GM21447 (cell line): Measurements from ENCODE around the gene KATNA1.
A peak's percentile ranks its signal among the peaks of the same experiment; 100 is the strongest.

Experiments used
- ATAC-seq: cut with Tn5 transposase; IDR thresholded peaks from one replicate; pipeline ENCODE4 v1.9.1; 2021; ENCODE audit not compliant: unreplicated experiment

KATNA1 gene

DNA sequence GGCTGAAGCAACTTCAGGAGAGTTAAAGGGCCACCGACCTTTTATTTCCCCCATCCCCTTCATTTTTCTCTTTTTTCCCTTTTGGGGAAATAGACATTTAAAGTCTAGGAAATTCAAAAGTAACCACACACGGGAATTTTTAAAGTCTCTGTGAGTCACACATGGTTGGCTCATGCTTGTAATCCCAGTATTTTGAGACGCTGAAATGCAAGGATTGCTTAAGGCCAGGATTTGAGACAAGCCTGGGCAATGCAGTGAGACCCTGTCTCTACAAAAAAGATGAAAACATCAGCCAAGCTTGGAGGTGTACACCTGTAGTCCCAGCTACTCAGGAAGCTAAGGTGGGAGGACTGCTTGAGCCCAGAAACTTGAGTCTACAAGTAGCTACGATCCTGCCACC lies 34.2 kb downstream of the KATNA1 start:
- ATAC-seq, result no peak

DNA sequence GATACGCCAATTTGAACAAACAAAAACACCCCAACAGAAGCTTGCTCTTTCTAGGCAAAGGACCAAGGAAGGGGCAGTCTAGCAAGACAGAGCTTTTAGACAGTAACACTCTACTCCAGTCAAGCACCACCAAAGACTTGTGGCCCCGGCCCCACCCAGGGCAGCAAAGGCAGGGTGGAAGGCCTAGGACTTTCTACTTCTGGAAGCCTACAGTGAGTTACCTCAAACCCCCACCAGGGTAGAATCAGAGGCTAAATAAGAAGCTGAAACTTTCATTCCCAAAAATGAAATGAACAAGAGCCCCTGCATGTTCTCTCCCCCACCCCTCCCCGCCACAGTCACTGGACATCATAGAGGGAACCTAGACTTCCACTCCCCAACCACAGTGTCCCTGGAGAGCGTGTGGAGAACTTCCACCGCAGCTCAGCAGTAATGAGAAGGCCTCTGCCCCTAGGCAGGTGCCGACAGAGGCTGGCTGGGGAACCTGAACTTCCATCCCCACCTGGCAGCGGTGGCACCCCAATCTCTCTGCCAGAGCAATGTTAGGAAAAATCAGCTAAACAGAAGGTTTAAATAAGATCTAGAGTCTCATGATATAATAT lies 40.0 kb downstream of the KATNA1 start:
- no peak for ATAC-seq

GRCh38 chr6:149600508-149600907 lies 48.0 kb downstream of the KATNA1 start:
- ATAC-seq, result no peak

GRCh38 chr6:149593408-149593807 lies 55.1 kb downstream of the KATNA1 start:
- no peak for ATAC-seq

- ATAC-seq, result no peak
Observed at GRCh38 chr6:149592983-149593382, 55.5 kb downstream of the KATNA1 start.

- ATAC-seq, result no peak
Observed at GRCh38 chr6:149586149-149586548, 62.4 kb downstream of the KATNA1 start.

- no peak for ATAC-seq
Observed at GRCh38 chr6:149581349-149581748, 67.2 kb downstream of the KATNA1 start.

GRCh38 chr6:149580880-149581279 lies 67.6 kb downstream of the KATNA1 start:
- ATAC-seq, result no peak

DNA sequence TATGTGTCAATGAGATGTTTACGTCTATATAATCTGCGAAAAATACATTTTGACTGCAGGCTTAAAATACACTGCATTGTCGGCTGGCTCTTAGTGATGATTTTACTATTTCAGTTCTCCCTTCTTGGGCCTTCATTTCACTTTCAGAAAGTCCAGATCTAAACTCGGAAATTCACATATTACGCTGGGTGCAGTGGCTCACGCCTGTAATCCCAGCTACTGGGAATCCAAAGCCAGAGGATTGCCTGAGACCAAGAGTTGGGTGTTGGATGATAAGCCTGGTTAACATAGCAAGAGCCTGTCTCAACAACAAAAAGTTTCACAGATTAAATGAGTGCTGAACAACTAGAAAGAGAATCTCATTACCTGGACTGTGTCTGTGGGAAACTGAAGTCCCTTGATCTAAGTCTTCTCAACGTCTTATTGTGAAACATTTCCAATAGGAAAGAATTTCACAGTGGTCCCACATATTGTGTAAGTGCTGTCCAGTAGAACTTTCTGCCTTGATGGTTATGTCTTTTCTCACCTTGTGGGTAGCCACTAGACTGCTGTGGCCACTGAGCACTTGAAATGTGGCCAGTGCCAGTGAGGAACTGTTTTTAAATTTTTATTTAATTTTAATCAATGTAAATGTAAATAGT lies 80.4 kb downstream of the KATNA1 start:
- no peak for ATAC-seq

- no peak for ATAC-seq
Observed at GRCh38 chr6:149567194-149567586, 81.3 kb downstream of the KATNA1 start.

- peak; percentile 23 for ATAC-seq
Observed at GRCh38 chr6:149566410-149567193, 81.9 kb downstream of the KATNA1 start.

DNA sequence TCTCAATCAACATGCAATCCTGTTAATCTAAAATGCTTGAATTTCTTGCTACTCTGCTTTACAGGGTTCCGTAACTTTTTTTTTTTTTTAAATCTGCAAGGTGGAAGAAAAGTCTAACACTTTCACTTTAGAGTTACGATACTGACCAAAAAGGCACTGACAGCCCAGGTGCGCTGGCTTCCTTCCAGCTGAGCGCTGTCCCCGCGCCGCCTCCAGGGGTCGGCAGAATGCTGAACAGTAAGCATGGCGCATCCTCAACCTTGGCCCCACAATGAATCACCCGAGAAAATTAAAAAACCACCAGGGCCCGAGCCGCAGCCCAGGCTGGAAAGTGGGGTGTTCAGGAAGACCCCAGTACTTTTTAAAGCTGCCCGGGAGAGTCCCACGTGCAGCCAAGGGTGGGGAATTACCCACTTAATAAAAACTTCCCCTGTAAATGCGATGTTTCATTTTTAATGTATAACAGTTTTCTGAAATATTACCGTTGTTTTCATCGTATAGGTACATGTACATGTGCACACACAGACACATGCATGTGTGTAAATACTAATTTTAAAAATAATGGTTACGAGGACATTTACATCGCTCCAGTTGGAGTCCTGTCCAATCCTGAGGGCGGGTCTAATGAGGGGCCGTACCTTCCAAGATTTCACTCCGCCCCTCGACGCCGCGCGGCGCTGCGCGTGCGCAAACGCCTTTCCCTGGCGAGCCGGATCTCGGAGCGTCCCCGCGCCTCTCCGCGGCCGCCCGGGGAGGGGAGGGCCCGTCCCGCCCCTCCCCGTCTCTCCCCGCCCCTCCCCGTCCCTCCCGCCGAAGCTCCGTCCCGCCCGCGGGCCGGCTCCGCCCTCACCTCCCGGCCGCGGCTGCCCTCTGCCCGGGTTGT lies 82.7 kb downstream of the KATNA1 start, which contains the start of gene GINM1:
TSS of gene GINM1 (plus strand) at position 849 of the 883 bp plus-strand sequence. CDS start 40 bp downstream, outside the sequence.
- ATAC-seq, result peak; percentile 72

DNA sequence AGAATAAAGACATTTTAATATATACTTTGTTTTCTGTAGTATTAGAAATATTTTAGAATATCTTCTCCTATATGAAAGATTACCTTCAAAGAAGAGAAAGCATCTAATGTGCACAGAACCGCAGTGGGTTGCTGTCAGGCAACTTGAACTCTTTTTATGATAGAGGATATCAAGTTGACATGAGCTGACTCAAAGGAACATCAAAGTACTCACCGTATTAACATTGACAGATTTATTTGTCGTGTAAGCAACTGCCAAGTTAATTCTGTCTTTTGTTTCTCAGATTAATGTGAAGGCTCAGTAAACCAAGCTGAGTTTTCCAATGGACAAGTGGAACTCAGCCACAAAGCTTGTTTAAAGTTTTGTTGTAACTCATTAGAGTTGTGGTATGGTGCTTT lies 84.6 kb downstream of the KATNA1 start:
- ATAC-seq, result no peak

- ATAC-seq, result no peak
Observed at GRCh38 chr6:149563203-149563927, 85.1 kb downstream of the KATNA1 start.

DNA sequence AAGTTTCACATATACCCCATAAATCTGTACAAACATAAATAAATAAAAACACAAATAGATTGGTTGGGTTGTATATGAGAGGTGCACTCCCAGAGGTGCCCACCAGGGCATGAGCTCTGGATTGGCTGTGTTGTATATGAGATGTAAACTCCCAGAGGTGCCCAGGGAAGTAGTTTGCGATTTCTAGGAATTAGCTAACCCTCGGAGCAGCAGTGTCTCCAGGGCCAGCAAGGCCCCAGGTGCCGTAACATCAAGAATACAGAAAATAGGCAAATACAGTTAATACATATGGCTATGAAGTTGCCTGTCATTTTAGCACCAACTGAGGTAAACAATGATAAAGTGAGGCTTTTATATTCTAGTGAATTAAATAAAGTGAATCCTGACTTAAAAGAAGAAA lies 87.8 kb downstream of the KATNA1 start:
- ATAC-seq, result no peak

- ATAC-seq, result no peak
Observed at GRCh38 chr6:149559389-149559788, 89.1 kb downstream of the KATNA1 start.

- no peak for ATAC-seq
Observed at GRCh38 chr6:149558029-149558428, 90.5 kb downstream of the KATNA1 start.

DNA sequence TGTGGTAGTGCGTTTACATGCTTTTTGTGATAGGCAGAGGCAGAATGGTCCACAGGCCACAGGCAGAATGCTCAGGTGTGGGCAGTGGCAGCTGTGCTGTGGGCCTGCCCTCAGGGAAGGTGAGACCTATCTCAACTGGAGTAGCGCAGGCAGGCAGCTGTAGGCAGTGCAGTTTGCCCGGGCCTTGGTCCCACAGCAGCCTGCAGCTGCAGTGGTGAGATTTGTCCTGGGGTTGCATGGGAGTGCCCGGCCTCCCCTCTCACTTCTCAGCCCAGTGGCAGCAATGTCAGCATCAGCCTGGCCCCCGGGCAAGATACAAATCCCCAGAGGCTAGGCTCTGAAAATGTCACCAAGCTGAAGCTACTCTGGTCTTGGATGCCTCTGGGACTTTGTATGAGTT lies 96.6 kb downstream of the KATNA1 start:
- no peak for ATAC-seq

DNA sequence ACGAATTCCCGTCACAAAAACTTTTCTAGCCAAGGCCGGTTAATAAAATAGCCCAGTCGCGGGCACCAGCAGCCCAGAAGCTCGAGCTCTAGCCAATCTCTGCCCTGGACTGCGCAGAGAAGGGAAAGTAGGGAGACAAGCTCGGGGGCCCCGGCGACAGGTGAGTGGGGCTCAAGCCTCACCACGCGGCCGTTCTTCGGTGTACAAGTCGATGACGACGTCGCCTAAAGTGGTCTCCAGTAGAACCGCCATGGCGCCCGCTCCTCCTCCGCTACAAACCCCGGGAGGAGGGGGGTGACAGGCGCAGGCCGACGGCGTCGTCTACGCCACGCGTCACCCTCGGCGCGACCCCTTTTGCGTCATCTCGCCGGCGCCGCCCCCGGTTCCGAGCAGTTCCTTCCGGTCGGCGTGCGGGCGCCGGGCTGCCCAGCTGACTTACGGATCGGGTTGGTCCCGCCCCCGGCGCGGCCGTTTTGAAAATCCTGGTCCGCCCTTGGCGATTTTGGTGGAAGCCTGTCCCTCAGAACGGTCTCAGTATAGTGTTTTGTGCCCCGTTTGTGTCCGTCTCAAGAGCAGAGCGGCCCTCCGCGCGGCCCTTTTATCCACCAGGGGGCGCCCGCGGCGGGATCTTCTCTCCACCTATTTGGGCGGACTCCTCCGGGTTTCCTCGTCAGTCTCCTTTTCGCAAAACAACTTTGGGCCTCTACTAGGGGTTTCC lies 102.6 kb downstream of the KATNA1 start, which contains the start of gene PPIL4:
TSS of gene PPIL4 (minus strand) at position 290 of the 718 bp plus-strand sequence. CDS start at position 252, 38 bp downstream.
- peak; percentile 85 for ATAC-seq
